AG10803 (cell line): ENCODE results near the gene CDHR3.

Experiments used
- DNase-seq: peaks from one replicate; pipeline ENCODE4 v3.0.0; 2010; ENCODE audit warnings: low read depth
- H3K4me3 ChIP-seq: 2 replicates; pipeline ENCODE4 v1.5.1; 2011; ENCODE audit warnings: mild to moderate bottlenecking, low read length, control low read depth
- CTCF ChIP-seq: conservative IDR thresholded peaks from 2 replicates; pipeline ENCODE4 v1.5.1; 2011; ENCODE audit warnings: mild to moderate bottlenecking, low read length, control low read depth, inconsistent platforms

CDHR3 gene

GRCh38 chr7:105963038-105963667, at the start of gene CDHR3:
Gene CDHR3 (plus strand): TSS chr7:105963264. CDS start chr7:105963319, 55 bp downstream.
- no peak within 1 kb of the TSS for H3K4me3 ChIP-seq
- DNase-seq = no peak
- no peak for TF ChIP-seq CTCF

GRCh38 chr7:105913947-105914346, 49.1 kb upstream of the CDHR3 start:
- TF ChIP-seq CTCF = no peak
- DNase-seq = no peak
- no peak overlapping the region for H3K4me3 ChIP-seq

GRCh38 chr7:105916603-105917002, 46.5 kb upstream of the CDHR3 start:
- DNase-seq = peak; percentile 64
- no peak overlapping the region for H3K4me3 ChIP-seq
- TF ChIP-seq CTCF = no peak

- no peak for TF ChIP-seq CTCF
- DNase-seq = no peak
- H3K4me3 ChIP-seq = no peak overlapping the region
Observed at GRCh38 chr7:105917659-105918058, 45.4 kb upstream of the CDHR3 start.

GRCh38 chr7:105920766-105921165, 42.3 kb upstream of the CDHR3 start:
- H3K4me3 ChIP-seq = no peak overlapping the region
- TF ChIP-seq CTCF = no peak
- peak; percentile 33 for DNase-seq

GRCh38 chr7:105924945-105925344, 38.1 kb upstream of the CDHR3 start:
- no peak for TF ChIP-seq CTCF
- no peak overlapping the region for H3K4me3 ChIP-seq
- DNase-seq = peak; percentile 31

- TF ChIP-seq CTCF = no peak
- DNase-seq = peak; percentile 51
- no peak overlapping the region for H3K4me3 ChIP-seq
Observed at GRCh38 chr7:105926131-105926530, 36.9 kb upstream of the CDHR3 start.
